ENCODE results near the gene ITSN2.

Gene ITSN2

DNA sequence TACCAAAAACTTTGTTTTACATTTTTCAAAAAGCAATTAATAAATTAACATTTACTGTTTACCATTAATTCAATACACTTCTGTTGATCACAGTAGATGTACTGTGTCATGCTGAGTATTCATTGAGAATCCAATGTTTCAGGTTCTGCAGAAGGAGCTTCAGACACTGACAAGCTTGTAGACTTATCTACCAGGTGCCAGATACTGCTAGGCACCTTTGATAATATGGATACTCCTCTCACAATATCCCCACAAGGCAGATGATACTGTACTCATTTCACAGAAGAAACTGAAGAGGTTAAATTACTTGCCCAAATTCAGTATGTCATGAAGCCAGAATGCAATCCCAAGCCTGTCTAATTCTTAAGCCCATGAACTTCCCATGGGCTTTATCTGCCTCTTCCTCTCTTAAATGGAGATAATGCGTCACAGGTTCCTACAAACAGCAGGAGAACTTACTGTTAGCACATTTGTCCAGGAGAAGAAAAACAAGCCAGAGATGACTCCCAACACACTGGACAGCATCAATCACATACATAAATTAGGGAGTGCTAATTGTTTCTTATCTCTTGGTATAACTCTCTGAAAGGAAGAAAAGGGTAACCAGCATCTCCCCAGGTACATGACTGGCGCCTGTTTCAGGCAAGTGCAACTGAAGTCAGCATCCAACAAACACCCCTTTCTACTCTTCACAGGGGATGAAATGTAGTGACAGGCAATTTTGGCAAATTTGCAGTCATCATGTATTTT is 27.4 kb downstream of the ITSN2 start:
- no peak for TF ChIP-seq CTCF (IDR thresholded peaks at IDR 0.05; ENCODE audit: low read depth, low read length)
- H3K4me3 ChIP-seq (ENCODE audit: low read depth, low read length), result no peak overlapping the region

- no peak for TF ChIP-seq CTCF (IDR thresholded peaks at IDR 0.05; ENCODE audit: low read depth, low read length)
- no peak overlapping the region for H3K4me3 ChIP-seq (ENCODE audit: low read depth, low read length)
These were observed 30.2 kb downstream of the ITSN2 start for GRCh38 chr2:24330161-24330560.

- no peak for TF ChIP-seq CTCF (IDR thresholded peaks at IDR 0.05; ENCODE audit: low read depth, low read length)
- no peak overlapping the region for H3K4me3 ChIP-seq (ENCODE audit: low read depth, low read length)
These were observed 30.6 kb downstream of the ITSN2 start for GRCh38 chr2:24329700-24330099.

DNA sequence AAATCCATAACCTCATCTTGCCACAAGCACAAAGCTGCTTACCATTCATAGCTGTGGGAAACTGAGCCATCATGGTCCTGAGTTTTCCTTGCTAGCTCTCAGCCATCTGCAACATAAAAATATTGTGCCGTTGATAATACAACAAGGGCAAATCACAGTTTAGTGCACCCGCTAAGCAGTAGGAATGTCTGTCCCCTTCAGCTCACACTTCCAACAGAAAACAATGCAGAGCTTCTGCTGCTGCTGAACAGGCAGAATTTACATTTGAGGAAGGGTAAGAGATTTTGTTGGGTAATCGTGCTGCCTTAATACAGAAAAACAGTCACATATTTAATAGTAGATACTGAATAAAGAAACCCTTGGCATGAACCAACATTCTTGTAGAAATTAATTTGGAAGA is 32.3 kb downstream of the ITSN2 start:
- TF ChIP-seq CTCF (IDR thresholded peaks at IDR 0.05; ENCODE audit: low read depth, low read length), result no peak
- no peak overlapping the region for H3K4me3 ChIP-seq (ENCODE audit: low read depth, low read length)

DNA sequence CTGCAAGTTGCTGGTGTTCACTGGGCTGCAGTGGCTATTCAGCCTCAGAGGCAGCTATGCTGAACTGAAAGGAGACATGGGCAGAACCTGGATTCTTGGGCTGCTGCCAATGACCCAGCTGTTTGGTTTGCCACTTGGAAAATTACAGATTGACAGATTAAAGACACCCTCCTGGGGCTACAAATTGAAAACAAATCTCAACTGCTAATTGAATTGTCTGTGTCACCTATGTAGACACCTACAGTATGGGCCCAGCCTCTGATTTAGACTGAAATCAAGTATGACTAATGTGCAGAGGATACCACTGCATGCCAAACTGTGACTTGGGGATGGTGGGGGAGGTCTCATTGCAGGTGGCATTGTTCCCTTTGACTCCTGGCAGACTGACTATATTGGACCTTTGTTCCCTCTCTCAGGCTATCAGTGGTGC is 42.8 kb downstream of the ITSN2 start:
- TF ChIP-seq CTCF (IDR thresholded peaks at IDR 0.05; ENCODE audit: low read depth, low read length), result no peak
- H3K4me3 ChIP-seq (ENCODE audit: low read depth, low read length), result no peak overlapping the region

DNA sequence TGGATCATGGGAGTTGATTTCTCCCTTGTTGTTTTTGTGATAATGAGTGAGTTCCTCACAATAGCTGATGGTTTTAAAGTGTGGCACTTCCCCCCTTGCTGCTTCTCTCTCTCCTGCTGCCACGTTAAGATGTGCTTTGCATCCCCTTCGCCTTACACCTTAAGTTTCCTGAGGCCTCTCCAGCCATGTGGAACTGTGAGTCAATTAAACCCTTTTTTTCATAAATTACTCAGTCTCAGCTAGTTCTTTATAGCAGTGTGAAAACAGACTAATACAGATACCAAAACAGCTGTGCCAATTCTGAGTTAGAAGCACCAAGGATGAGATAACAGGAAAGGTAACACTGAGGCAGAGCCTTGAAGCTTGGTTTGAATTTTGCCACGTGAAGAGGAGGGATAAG is 44.7 kb downstream of the ITSN2 start:
- H3K4me3 ChIP-seq (ENCODE audit: low read depth, low read length), result no peak overlapping the region

More for the DNA sequence above, 44.7 kb downstream of the ITSN2 start:
- no peak for TF ChIP-seq CTCF (IDR thresholded peaks at IDR 0.05; ENCODE audit: low read depth, low read length)
